Measurements from ENCODE around the gene DMKN.

DNA sequence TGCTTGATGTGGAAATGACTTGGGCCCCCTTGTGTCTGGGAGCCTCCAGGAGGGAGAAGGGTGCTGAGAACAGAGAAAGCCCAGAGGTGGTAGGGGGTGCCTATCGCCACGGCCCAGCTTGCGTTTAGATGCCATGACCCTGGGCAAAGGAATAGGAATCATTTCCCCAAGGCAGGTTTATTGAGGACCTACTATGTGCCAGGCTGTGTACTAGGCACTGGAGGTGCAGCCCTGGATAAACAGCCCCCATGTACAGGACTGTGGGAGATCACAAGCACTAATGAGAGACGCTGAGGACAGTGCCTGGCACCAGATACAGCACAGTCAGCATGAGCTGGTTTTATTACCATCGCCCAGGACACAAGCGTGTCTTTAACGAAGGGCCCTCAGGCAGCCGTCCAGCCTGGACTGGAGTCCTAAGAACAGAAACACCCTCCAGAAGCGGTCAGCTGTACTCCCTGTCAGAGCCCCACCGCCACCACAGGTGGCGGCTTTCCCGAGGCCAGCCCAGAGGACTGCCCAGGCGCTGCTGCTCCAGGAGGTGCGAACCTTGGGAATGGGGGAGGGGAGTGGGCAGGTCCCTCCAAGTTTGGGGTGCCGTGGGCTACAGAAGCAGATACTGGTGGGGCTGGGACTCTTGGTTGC lies 36.6 kb upstream of the DMKN start:
- TF ChIP-seq CTCF (IDR thresholded peaks at IDR 0.05; ENCODE audit: insufficient read depth, low read length) (no peak), REST (IDR thresholded peaks at IDR 0.05; ENCODE audit: insufficient replicate concordance, low read depth) (no peak)

Measured in HL-60 (cell line).